Right lobe of liver (tissue), 4 donors: ENCODE data around the gene CDK3.

ENCODE experiments used
- POLR2A ChIP-seq: fragments of 450-650 bp; IDR thresholded peaks from one replicate; pipeline ENCODE4 v1.6.1; 2017; ENCODE audit warnings: antibody characterized with exemption, mild to moderate bottlenecking
- TF ChIP-seq, protein P1 (sequence below), 4 donors: fragments of 200-600 bp in 3 of 4; fragments of 450-650 bp in 1 of 4; IDR thresholded peaks; one replicate each; pipeline versions ENCODE4 v1.5.1 to v1.8.0; 2016 to 2022; ENCODE audit warnings: antibody characterized with exemption in 4 of 4, mild to moderate bottlenecking in 2 of 4
- donor health status: DM: no; HTN: no; CAD: no.
- donor health status: DM: no; HTN: no; CAD: no.
- donor health status: DM: no; HTN: yes; CAD: no.

- TF ChIP-seq, protein P1, sequence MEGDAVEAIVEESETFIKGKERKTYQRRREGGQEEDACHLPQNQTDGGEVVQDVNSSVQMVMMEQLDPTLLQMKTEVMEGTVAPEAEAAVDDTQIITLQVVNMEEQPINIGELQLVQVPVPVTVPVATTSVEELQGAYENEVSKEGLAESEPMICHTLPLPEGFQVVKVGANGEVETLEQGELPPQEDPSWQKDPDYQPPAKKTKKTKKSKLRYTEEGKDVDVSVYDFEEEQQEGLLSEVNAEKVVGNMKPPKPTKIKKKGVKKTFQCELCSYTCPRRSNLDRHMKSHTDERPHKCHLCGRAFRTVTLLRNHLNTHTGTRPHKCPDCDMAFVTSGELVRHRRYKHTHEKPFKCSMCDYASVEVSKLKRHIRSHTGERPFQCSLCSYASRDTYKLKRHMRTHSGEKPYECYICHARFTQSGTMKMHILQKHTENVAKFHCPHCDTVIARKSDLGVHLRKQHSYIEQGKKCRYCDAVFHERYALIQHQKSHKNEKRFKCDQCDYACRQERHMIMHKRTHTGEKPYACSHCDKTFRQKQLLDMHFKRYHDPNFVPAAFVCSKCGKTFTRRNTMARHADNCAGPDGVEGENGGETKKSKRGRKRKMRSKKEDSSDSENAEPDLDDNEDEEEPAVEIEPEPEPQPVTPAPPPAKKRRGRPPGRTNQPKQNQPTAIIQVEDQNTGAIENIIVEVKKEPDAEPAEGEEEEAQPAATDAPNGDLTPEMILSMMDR (IDR thresholded peaks at IDR 0.05), result no peak
- TF ChIP-seq POLR2A, result no peak
Measured at GRCh38 chr17:76022285-76022684, 21.6 kb downstream of the CDK3 start.
